ENCODE measurements around the gene ETHE1.

DNA sequence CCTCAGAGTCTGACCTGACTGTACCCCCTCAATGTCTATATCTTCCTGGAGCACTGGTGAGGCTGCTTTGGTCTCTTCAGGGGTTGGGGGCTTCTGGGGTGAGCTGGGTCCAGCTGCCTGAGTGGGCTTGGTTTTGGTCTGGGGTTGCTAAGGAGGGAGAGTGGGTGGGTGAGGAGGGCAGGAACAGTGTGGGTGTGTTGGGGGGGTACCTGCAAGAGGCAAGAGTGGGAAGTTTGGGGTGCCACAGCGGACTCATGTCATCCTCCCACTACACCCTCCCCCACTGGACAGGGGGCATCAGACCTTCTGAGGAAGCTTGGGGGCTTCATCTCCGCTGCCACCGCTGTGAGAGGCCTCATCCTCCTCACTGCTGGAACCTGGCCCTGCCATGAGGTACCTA is 19.6 kb upstream of the ETHE1 start:
- TF ChIP-seq, protein P1, sequence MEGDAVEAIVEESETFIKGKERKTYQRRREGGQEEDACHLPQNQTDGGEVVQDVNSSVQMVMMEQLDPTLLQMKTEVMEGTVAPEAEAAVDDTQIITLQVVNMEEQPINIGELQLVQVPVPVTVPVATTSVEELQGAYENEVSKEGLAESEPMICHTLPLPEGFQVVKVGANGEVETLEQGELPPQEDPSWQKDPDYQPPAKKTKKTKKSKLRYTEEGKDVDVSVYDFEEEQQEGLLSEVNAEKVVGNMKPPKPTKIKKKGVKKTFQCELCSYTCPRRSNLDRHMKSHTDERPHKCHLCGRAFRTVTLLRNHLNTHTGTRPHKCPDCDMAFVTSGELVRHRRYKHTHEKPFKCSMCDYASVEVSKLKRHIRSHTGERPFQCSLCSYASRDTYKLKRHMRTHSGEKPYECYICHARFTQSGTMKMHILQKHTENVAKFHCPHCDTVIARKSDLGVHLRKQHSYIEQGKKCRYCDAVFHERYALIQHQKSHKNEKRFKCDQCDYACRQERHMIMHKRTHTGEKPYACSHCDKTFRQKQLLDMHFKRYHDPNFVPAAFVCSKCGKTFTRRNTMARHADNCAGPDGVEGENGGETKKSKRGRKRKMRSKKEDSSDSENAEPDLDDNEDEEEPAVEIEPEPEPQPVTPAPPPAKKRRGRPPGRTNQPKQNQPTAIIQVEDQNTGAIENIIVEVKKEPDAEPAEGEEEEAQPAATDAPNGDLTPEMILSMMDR (IDR thresholded peaks at IDR 0.05; ENCODE audit: low read depth, low read length, missing input control): no peak
- TF ChIP-seq RAD21 (IDR thresholded peaks at IDR 0.05): no peak
- TF ChIP-seq YY1 (IDR thresholded peaks at IDR 0.05): no peak
- TF ChIP-seq RXRA (IDR thresholded peaks at IDR 0.05): no peak
- TF ChIP-seq, protein P2, sequence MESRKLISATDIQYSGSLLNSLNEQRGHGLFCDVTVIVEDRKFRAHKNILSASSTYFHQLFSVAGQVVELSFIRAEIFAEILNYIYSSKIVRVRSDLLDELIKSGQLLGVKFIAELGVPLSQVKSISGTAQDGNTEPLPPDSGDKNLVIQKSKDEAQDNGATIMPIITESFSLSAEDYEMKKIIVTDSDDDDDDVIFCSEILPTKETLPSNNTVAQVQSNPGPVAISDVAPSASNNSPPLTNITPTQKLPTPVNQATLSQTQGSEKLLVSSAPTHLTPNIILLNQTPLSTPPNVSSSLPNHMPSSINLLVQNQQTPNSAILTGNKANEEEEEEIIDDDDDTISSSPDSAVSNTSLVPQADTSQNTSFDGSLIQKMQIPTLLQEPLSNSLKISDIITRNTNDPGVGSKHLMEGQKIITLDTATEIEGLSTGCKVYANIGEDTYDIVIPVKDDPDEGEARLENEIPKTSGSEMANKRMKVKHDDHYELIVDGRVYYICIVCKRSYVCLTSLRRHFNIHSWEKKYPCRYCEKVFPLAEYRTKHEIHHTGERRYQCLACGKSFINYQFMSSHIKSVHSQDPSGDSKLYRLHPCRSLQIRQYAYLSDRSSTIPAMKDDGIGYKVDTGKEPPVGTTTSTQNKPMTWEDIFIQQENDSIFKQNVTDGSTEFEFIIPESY (IDR thresholded peaks at IDR 0.05): no peak
- TF ChIP-seq HNF4G (IDR thresholded peaks at IDR 0.05): no peak
- no peak for TF ChIP-seq TAF1 (conservative IDR thresholded peaks at IDR 0.05)
- no peak for TF ChIP-seq GABPA (IDR thresholded peaks at IDR 0.05 in 1 of 2, conservative IDR thresholded peaks at IDR 0.05 in 1 of 2)
- TF ChIP-seq FOXA1 (IDR thresholded peaks at IDR 0.05): no peak
- no peak for TF ChIP-seq NR2F2 (IDR thresholded peaks at IDR 0.05)
- TF ChIP-seq JUND (IDR thresholded peaks at IDR 0.05): no peak

Data from liver (tissue), 3 donors.